Measurements from ENCODE around the gene IFNA10. TPM values are rescaled to one million over a fixed set of nuclear protein-coding genes. Genes with fewer than 3 reads are reported as not detected.
A peak's percentile ranks its signal among the peaks of the same experiment; 100 is the strongest.
"Not testable (repeated sequence)": the region's sequence is repeated elsewhere in the genome, so short reads cannot be mapped to it uniquely, and the experiment has no call there.

IFNA10 gene
- total RNA-seq, 2 experiments from 2014 or later = not detected

DNA sequence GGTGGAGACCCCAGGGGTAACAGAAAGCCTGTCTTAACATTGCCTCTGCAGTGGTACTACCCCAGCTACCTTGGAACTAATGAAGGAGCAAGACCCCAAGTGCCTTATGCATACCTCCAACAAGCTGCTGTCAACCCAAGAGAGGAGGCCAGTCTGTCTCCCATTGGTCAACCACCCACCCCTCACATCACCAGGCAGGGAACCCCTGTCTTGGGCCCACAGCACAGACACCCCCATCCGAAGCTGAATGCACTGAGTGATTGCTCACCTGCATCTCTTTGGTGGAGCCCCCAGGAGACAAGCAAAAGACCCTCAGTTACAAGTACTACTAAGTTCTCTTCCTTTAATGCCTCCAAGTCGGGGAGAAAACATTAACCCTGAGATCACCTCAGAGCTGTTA is 5.2 kb upstream of the IFNA10 start:
- not testable (repeated sequence) for H3K27me3 Mint-ChIP-seq, H3K9me3 Mint-ChIP-seq, H3K4me3 Mint-ChIP-seq, H3K27ac Mint-ChIP-seq, DNase-seq, H3K36me3 Mint-ChIP-seq, H3K4me1 Mint-ChIP-seq

DNA sequence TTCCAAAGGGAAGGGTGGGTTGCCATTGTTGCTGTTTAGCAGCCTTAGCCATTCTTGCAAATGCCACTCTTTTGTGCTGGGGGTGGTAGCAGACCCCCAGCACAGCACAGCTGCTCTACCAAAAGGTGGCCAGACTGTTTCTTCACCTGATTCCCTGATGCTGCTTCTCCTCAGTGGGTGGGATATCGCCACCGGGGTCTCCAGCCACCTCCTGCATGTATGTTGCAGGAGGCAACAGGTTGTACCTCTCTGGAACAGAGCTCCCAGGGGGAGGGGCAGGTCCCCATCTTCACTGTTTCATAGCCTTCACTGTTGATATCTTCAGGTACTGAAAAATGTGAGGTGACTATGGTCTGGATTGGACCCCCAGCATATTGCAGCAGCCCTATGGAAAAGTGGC is 3.8 kb upstream of the IFNA10 start:
- not testable (repeated sequence) for H3K27me3 Mint-ChIP-seq, DNase-seq, H3K9me3 Mint-ChIP-seq, H3K27ac Mint-ChIP-seq, H3K4me1 Mint-ChIP-seq, H3K4me3 Mint-ChIP-seq, H3K36me3 Mint-ChIP-seq

- H3K9me3 Mint-ChIP-seq = no peaks in the 10 kb centered on the region
- no peak overlapping the region for H3K27ac Mint-ChIP-seq
- H3K4me1 Mint-ChIP-seq = no peaks in the 10 kb centered on the region
- no peak for DNase-seq
- no peak overlapping the region for H3K4me3 Mint-ChIP-seq
- H3K36me3 Mint-ChIP-seq = no peaks in the 10 kb centered on the region
- H3K27me3 Mint-ChIP-seq = peaks cover 2% of the 10 kb centered on the region
Observed at GRCh38 chr9:21210311-21210710, 3.4 kb upstream of the IFNA10 start.

GRCh38 chr9:21205204-21205603 is 1.7 kb downstream of the IFNA10 start:
- Mint-ChIP-seq H3K27ac (no peak overlapping the region), H3K4me1 (peaks cover 8% of the 10 kb centered on the region), H3K36me3 (no peaks in the 10 kb centered on the region), H3K4me3 (no peak overlapping the region), H3K27me3 (peaks cover 10% of the 10 kb centered on the region), H3K9me3 (no peaks in the 10 kb centered on the region)
- no peak for DNase-seq

DNA sequence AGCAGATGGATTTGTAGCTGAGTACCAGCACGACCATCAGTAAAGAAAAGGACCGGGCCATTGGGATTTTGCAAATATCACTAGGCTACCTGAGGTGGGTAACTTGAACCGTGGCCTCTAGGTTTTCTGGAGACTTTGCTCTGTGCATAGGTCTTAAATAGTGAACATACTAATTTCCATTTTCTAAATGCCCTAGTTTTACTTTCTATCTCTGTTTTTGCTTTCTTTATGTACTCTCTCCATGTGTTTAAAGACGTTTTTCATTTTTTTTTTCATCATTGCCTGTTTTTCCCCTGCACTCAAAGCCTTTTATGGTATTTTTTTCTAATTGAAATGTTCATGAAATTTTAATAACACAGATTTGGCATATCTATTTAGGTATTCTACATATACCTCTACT is 4.8 kb downstream of the IFNA10 start, which contains the start of gene IFNA7:
Gene IFNA7 (minus strand): TSS at position 101 of the 400 bp plus-strand sequence. CDS start 40 bp downstream, at position 61.
- not testable (repeated sequence) for H3K4me1 Mint-ChIP-seq, DNase-seq, H3K4me3 Mint-ChIP-seq, H3K9me3 Mint-ChIP-seq, H3K36me3 Mint-ChIP-seq, H3K27ac Mint-ChIP-seq
- H3K27me3 Mint-ChIP-seq = peaks cover 10% of the 10 kb centered on the region

DNA sequence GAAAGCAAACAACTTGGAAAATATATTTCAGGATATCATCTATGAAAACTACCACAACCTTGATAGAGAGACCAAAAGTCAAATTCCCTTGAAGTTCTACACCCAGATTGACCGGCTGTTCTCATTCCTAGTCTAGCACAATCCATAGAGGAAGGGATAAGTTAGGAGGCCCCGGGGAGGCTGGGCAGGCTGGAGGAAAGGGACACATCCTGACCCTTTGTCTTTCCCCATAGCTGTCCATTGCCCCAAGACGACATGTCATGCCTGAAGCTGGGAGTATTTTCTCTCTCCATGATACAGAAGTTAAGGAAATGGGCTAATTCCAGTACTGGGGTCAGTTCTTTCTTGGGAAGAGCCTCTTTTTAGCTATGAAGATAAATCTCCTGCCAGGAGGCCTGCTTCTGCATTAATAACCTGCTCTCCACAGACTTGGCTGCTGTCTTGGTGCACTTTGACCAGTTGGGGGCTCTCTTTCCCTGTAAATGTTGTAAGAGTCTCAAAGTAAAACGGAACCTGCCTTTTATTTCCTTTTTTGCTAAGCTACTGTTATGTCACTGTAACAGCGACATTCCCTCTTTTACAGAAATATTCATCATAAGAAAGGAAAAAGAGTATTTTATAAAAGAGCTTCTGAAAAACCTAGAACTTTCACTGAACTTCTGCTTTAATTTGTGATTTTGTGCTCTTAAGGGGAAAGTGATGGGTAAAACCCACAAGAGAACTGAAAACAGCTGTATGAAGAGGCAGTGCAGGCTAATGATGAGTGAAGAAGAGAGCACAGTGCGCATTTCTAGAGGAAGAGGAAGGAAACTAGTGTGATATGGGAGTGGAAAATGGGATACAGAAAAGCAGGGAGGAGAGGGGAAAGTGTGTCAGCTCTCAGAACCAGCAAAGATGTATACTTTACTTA is 11.8 kb downstream of the IFNA10 start:
- H3K4me3 Mint-ChIP-seq = peak overlapping the region; percentile 0
- H3K27ac Mint-ChIP-seq, H3K36me3 Mint-ChIP-seq, H3K4me1 Mint-ChIP-seq, H3K9me3 Mint-ChIP-seq, H3K27me3 Mint-ChIP-seq: not testable (repeated sequence)
- DNase-seq = peak; percentile 36

- DNase-seq, H3K9me3 Mint-ChIP-seq, H3K36me3 Mint-ChIP-seq, H3K4me3 Mint-ChIP-seq, H3K4me1 Mint-ChIP-seq, H3K27me3 Mint-ChIP-seq, H3K27ac Mint-ChIP-seq: not testable (repeated sequence)
Observed at GRCh38 chr9:21187487-21187886, 19.5 kb downstream of the IFNA10 start, which contains the start of gene IFNA4. Gene IFNA4 (minus strand): TSS chr9:21187587. CDS start chr9:21187531, 56 bp downstream.

DNA sequence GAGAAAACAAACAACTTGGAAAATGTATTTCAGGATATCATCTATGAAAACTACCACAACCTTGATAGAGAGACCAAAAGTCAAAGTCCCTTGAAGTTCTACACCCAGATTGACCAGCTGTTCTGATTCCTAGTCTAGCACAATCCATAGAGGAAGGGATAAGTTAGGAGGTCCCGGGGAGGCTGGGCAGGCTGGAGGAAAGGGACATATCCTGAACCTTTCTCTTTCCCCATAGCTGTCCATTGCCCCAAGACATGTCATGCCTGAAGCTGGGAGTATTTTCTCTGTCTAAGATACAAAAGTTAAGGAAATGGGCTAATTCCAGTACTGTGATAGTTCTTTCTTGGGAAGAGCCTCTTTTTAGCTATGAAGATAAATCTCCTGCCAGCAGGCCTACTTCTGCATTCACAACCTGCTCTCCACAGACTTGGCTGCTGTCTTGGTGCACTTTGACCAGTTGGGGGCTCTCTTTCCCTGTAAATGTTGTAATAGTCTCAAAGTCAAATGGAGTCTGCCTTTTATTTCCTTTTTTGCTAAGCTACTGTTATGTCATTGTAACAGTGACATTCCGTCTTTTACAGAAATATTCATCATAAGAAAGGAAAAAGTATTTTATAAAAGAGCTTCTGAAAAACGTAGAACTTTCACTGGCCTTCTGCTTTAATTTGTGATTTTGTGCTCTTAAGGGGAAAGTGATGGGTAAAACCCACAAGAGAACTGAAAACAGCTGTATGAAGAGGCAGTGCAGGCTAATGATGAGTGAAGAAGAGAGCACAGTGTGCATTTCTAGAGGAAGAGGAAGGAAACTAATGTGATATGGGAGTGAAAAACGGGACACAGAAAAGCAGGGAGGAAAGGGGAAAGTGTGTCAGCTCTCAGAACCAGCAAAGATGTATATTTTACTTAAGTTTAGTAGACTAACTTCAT is 23.9 kb downstream of the IFNA10 start:
- not testable (repeated sequence) for H3K27me3 Mint-ChIP-seq, H3K9me3 Mint-ChIP-seq, H3K36me3 Mint-ChIP-seq, H3K4me3 Mint-ChIP-seq, H3K27ac Mint-ChIP-seq, H3K4me1 Mint-ChIP-seq
- peak; percentile 15 for DNase-seq

GRCh38 chr9:21174671-21175070 is 32.3 kb downstream of the IFNA10 start:
- no peak overlapping the region for H3K27ac Mint-ChIP-seq
- H3K4me1 Mint-ChIP-seq = no peaks in the 10 kb centered on the region
- no peaks in the 10 kb centered on the region for H3K36me3 Mint-ChIP-seq
- H3K4me3 Mint-ChIP-seq = no peak overlapping the region
- H3K9me3 Mint-ChIP-seq = no peaks in the 10 kb centered on the region
- no peaks in the 10 kb centered on the region for H3K27me3 Mint-ChIP-seq
- no peak for DNase-seq

DNA sequence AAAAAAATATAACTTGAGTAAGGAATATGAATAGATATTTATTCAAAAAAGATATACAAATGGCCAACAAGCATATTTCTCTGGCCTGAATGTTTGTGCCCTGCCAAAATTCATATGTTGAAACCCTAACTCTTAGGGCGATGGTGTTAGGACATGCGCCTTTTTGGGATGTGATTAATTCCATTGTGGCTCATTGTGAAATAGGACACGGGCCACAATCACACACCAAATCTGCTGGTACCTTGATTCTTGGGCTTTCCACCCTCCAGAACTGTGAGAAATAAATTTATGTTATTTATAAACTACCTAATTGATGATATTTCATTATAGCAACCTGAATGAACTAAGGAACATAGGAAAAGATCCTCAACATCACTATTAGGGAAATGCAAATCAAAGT is 34.8 kb downstream of the IFNA10 start:
- no peak for DNase-seq
- Mint-ChIP-seq H3K4me1 (no peaks in the 10 kb centered on the region), H3K27ac (no peak overlapping the region), H3K4me3 (no peak overlapping the region), H3K36me3 (no peaks in the 10 kb centered on the region), H3K27me3 (no peaks in the 10 kb centered on the region), H3K9me3 (no peaks in the 10 kb centered on the region)

- no peaks in the 10 kb centered on the region for H3K36me3 Mint-ChIP-seq
- H3K4me3 Mint-ChIP-seq = no peak overlapping the region
- H3K9me3 Mint-ChIP-seq = no peaks in the 10 kb centered on the region
- no peaks in the 10 kb centered on the region for H3K27me3 Mint-ChIP-seq
- no peak for DNase-seq
- H3K4me1 Mint-ChIP-seq = peaks cover under 1% of the 10 kb centered on the region
- H3K27ac Mint-ChIP-seq = no peak overlapping the region
Observed at GRCh38 chr9:21171351-21171750, 35.6 kb downstream of the IFNA10 start.

- not testable (repeated sequence) for H3K36me3 Mint-ChIP-seq, H3K9me3 Mint-ChIP-seq, DNase-seq, H3K27ac Mint-ChIP-seq, H3K4me3 Mint-ChIP-seq, H3K27me3 Mint-ChIP-seq
- H3K4me1 Mint-ChIP-seq = peaks cover 13% of the 10 kb centered on the region
Observed at GRCh38 chr9:21166560-21166959, 40.4 kb downstream of the IFNA10 start, which contains the start of gene IFNA21. Gene IFNA21 (minus strand): TSS chr9:21166660. CDS start chr9:21166612, 48 bp downstream.

GRCh38 chr9:21165516-21165915 is 41.4 kb downstream of the IFNA10 start:
- no peak overlapping the region for H3K4me3 Mint-ChIP-seq
- no peak overlapping the region for H3K27ac Mint-ChIP-seq
- DNase-seq = no peak
- no peaks in the 10 kb centered on the region for H3K36me3 Mint-ChIP-seq
- no peaks in the 10 kb centered on the region for H3K27me3 Mint-ChIP-seq
- peaks cover 2% of the 10 kb centered on the region for H3K9me3 Mint-ChIP-seq
- peaks cover 20% of the 10 kb centered on the region for H3K4me1 Mint-ChIP-seq

DNA sequence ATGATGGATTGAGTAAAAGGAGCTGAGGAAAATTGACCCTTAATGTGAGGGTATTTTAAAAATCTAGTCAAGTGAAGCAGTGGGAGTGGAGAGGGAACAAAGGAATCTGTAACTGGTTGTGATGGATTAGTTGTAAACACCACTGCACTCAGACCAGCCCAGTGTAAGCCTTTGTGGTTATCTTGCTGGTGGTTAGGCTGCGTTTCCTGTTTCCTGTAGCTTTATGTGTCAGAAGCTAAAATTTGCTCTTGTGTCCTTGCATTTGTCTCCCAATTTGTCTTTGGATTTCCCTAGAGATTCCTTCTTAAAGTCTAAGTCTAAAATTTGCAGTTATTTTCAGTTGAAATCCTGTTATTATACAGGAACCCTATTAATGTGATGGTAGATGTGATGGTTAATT is 46.8 kb downstream of the IFNA10 start:
- Mint-ChIP-seq H3K27ac (no peak overlapping the region), H3K4me3 (peak overlapping the region; percentile 18), H3K36me3 (no peaks in the 10 kb centered on the region), H3K27me3 (no peaks in the 10 kb centered on the region), H3K4me1 (peaks cover 24% of the 10 kb centered on the region), H3K9me3 (peaks cover 5% of the 10 kb centered on the region)
- DNase-seq = peak; percentile 21
